HS-5 (cell line): ENCODE results near the gene TPRKB.
"Not testable (repeated sequence)": the region's sequence is repeated elsewhere in the genome, so short reads cannot be mapped to it uniquely, and the experiment has no call there.

Experiments used
- DNase-seq: peaks from one replicate; pipeline ENCODE4 v3.0.0-alpha.2; 2012; ENCODE audit warnings: low read depth

The TPRKB gene

GRCh38 chr2:73739101-73739500, 2.0 kb upstream of the TPRKB start:
- DNase-seq, result no peak

GRCh38 chr2:73736378-73736777, 767 bp downstream of the TPRKB start:
- no peak for DNase-seq

DNA sequence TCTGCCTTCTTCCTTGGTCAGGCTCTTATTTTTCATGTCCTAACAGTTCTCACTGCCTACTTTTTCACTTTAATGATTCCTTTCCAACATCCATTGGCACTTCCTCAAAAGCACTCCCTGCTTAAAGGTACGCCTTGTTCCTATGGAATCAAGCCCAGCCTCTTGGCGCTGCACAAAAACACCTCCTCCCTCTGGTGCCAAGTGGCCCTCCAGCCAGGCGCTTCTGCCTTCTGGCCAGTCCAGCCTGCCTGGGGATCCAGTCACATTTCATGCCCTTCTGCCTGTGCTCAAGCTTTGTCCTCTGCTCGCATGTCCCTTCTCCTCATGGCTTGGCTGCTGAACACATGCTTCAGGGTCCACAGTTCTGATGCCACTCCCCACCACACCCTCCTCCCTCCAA, 6.3 kb downstream of the TPRKB start:
- no peak for DNase-seq

DNA sequence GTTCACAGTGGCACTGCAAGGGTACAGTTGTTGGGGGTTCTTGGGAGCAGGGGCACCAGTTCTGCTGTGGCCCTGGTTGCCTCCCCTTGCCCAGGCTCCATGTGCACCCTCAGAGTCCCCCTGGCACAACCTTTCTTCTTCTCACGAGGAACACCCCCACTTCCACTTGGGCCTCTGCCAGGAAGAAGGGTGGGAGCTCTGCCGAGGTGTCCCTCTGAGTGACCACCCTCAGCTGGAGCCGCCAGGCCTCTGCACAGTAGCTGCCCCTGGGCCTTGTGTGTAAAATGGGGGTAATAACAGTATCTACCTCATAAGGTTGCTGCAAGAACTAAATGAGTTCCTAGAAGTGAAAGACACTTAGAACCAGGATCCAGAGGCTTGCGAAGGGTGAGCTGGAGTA, 8.4 kb downstream of the TPRKB start:
- no peak for DNase-seq

DNA sequence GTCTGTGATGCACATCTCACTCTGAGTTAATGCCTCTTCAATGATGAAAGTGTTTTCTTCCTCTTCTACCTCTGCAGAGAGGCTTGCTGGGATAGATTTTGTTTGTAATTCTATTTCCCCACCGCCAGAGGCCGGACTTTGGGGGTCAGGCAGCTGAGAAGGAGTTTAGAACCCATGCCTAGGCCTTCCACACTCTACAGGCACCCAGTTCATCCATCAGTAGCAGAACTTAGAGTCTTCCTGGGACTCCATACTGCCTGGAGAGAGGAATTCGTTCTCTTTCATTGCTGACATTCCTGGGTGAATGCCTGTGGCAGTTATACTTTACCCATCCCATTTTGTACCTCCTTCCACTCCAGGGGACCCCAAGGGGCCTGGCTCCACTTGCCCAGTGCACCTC, 9.1 kb downstream of the TPRKB start:
- DNase-seq, result no peak

DNA sequence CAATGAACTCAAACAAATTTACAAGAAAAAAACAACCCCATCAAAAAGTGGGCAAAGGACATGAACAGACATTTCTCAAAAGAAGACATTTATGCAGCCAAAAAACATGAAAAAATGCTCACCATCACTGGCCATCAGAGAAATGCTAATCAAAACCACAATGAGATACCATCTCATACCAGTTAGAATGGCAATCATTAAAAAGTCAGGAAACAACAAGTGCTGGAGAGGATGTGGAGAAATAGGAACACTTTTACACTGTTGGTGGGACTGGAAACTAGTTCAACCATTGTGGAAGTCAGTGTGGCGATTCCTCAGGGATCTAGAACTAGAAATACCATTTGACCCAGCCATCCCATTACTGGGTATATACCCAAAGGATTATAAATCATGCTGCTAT, 10.5 kb downstream of the TPRKB start:
- DNase-seq, result not testable (repeated sequence)

- DNase-seq, result no peak
These were observed 18.1 kb downstream of the TPRKB start for GRCh38 chr2:73718851-73719621.

- no peak for DNase-seq
These were observed 18.7 kb downstream of the TPRKB start for GRCh38 chr2:73718421-73718820.

GRCh38 chr2:73717695-73718094, 19.4 kb downstream of the TPRKB start:
- DNase-seq, result not testable (repeated sequence)

DNA sequence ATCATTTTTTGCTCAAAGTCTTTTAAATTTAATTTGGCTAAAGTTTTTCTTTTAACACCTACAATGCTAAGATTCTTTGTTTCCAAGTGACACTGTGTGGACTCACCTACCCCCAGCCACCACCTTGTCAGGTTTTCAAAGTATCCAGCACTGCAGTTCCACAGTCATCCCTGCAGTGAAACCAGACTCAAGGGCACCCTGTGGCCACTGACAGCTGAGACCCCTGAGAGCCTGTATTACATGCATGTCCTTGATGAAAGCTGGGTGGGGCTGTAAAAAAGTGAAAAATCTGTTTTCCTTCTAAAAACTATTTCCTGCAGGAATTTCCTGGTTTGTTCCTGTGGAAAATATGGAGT, 19.9 kb downstream of the TPRKB start:
- DNase-seq, result no peak

DNA sequence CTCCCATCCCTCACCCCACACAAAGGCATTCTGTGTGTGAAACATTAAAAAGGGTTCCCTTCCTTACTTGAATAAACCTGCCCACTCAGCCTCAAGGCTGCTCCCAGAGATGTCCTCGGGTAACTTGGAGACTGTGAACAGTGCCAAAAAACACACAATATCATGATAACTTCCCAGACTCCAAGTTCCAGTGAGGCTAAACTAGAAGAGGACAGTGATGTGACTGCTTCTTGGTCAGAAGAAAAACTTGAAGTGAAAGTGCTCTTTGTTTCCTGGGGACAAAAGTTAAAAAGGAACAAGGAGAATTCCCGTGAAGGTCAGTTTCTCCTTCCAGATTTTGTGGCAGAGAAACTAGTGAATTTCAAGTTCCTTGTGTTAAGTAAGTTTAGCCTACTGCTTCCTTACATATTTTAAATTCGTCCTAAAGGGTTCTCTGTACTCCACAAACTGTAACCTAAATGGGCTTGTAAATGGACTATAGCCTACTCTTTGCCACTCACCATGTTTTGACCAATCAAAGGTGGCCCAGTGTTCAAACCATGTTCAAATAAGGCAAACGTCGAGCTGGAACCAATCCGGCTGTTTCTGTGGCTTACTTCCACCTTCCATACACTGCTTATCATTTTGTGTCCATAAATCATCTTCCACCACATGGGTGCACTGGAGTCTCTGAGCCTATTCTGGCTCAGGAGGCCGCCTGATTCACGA, 20.4 kb downstream of the TPRKB start:
- no peak for DNase-seq

DNA sequence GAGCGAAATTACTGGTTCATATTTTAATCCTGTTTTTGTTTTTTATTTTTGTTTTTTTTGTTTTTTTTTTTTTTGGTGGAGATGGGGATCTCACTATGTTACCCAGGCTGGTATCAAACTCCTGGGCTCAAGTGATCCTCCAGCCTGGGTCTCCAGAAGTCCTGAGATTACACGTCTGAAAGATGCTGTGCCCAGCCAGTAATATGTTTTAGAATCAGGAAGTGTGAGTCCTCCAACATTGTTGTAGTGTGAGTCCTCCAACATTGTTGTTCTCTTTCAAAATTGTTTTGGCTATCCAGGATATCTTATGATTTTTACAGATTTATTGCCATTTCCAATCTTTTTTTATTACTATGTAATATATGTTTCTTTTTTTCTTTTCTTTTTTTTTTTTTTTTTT, 23.1 kb downstream of the TPRKB start:
- no peak for DNase-seq

- DNase-seq, result no peak
These were observed 28.6 kb downstream of the TPRKB start for GRCh38 chr2:73708527-73708926.

DNA sequence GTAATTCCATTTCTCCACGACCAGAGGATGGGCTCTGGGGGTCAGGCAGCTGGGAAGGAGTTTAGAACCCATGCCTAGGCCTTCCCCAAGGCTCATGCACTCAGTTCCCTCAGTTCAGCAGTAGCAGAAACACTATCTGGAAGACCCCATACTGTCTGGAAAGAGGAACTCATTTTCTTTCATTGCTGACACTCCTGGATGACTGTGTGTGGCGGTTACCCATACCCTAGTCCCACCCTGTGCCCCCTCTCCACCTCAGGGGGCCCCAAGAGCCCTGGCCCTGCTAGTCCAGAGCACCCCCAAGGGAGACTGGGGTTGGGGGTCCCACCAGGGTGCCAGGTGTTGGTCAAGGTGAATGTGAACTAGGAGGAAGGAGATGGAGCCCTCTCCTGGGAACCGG, 29.5 kb downstream of the TPRKB start:
- DNase-seq, result no peak

GRCh38 chr2:73707058-73707457, 30.1 kb downstream of the TPRKB start:
- no peak for DNase-seq

DNA sequence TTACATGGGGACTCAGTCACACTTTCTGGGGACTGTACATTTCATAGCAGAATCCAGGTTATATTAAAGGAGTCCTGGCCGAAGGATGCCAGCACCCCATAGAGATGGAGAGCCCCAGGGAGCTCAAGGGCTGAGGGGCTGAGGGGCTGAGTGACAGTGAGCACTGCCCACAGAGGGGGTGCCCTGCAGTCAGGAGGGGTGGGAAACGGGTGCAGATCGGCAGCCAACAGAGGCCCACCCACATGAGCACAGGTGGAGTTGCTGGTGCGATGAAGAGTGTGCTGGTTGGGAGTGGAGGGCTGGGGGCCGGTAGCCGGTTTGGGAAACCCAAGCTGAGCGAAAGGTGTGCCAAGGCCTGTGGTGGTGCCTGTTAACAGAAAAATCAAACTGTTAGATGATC, 32.1 kb downstream of the TPRKB start:
- no peak for DNase-seq

- DNase-seq, result no peak
These were observed 32.9 kb downstream of the TPRKB start for GRCh38 chr2:73704285-73704684.

DNA sequence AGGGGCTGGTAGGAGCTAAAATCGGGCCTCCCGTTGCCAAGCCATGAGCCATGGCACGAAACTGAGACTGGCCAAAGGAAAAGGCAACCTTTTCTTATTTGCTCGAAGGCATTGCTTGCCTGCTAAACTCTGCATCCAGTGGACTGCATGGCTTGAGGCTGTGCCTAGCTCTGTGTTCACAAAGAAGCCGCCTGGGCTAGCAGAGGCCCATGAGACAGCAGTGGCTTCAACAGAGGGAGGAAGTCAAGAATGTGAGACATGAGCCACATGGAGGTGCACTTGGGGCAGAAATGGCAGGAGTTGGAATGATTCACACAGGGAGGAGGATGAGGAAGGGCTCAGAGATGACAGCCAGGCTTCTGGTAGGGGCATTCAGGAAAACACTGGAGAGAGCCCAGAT, 33.5 kb downstream of the TPRKB start:
- no peak for DNase-seq

DNA sequence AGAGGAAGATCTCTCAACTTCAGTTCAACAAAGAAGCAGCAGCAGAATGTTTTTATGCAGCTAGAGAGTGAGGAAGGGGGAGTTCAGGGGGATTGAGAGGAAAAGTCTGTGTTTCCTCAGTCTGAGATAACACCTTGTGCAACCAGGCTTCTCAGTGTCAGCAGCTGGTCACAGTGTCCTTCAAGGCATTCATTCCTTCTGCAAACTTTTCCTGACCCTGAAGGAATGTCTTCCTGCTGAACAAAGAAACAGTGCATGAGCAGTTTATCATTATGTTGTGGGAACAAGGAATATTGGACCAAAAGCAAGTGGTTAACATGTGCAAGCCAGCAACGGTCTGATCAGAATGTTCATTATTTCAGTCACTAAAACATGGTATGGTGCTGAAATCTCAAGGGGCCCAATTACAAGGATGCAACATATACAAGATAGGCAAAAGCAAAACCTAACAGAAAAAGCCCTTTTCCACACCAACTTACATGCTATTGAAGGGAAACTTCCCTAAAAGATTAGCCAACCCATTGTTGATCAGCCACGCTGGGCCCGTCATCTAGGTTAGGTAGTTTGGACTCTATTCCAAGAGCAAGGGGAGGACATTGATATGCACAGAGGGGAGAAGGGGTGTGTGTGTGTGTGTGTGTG, 34.2 kb downstream of the TPRKB start:
- DNase-seq, result not testable (repeated sequence)

DNA sequence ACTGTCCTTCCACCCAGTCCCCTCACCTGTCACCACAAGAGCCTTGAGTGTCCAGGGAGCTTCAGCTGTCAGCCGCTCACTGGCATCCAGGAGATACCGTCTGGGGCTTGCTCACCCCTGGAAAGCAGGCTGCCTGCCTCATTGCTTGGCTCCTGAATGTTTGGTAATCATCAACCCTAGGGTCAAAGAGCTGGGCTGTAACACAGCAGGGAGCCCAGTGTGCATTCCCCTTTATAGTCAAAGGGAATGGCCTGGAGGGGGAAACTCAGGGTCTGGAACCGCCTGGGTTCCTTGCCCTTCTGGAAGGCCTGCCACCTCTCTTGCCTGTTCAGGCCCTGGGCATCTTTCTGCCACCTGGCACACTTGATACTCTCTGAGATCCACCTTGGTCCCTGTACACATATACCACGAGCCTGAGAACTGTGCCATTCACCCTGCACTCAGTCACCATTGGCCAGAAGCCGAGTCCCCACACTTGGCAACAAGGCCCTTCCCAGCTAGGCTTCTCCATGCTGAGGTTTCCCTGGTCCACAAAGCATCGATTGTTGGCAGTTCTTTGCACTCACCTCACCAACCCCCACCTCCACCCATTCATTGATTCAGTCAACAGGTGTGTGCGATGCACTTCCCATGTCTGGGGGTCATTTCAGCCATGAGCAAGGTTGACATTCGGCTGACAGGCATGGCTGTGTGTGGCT, 35.0 kb downstream of the TPRKB start:
- no peak for DNase-seq

- not testable (repeated sequence) for DNase-seq
These were observed 35.7 kb downstream of the TPRKB start for GRCh38 chr2:73701448-73701765.

DNA sequence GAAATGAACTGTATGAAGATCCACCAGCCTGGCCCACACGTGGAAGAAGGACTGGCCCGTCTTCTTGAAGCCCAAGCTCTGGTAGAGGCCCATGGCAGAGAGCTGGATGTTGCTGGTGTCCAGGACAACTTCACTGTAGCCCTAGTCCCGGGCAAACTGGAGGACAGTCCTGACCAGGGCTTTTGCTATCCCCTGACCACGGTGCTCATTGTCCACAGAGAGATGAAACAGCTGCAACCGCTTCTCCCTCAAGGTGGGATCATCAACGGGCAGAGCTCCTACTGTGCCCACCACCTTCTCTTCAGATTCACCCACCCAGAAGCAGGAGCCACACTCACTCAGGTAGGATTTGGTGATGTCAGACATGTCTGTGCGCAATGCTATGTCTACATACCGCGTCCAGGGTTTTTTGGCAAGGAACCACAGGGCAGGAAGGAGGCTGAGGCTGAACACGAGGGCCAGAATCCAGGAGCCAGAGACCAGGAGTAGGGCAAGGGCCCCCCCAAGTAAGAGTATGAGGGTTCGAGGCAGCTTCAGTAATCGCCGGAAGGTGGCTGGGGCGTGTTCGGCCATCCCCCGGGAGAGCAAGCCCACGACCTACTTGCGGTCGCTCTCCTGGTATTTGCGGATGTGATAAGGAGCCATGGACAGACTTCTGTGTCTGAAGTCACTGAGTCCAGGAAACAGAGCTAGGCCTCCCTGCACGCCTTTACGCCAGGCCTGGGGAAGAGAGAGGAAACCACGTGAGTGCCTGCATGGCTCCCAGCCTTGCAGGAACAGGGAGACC, 36.3 kb downstream of the TPRKB start:
- no peak for DNase-seq
